ENCODE data around the gene GPR61. TPM values are rescaled to one million over a fixed set of nuclear protein-coding genes. Genes with fewer than 3 reads are reported as not detected.
A peak's percentile ranks its signal among the peaks of the same experiment; 100 is the strongest.

GPR61 gene
- total RNA-seq, 1 donor from 2014 or later = 0.76 TPM

DNA sequence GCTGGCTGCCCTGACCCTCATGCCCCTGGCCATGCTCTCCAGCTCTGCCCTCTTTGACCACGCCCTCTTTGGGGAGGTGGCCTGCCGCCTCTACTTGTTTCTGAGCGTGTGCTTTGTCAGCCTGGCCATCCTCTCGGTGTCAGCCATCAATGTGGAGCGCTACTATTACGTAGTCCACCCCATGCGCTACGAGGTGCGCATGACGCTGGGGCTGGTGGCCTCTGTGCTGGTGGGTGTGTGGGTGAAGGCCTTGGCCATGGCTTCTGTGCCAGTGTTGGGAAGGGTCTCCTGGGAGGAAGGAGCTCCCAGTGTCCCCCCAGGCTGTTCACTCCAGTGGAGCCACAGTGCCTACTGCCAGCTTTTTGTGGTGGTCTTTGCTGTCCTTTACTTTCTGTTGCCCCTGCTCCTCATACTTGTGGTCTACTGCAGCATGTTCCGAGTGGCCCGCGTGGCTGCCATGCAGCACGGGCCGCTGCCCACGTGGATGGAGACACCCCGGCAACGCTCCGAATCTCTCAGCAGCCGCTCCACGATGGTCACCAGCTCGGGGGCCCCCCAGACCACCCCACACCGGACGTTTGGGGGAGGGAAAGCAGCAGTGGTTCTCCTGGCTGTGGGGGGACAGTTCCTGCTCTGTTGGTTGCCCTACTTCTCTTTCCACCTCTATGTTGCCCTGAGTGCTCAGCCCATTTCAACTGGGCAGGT lies 3.8 kb downstream of the GPR61 start:
- Mint-ChIP-seq H3K4me3 (ENCODE audit: unreplicated experiment) (peak overlapping the region; percentile 34), H3K4me1 (ENCODE audit: low read depth, unreplicated experiment) (peaks cover 13% of the 10 kb centered on the region), H3K27me3 (ENCODE audit: unreplicated experiment) (peaks cover 3% of the 10 kb centered on the region), H3K9me3 (ENCODE audit: unreplicated experiment) (peaks cover 2% of the 10 kb centered on the region), H3K27ac (ENCODE audit: unreplicated experiment) (no peak overlapping the region), H3K36me3 (ENCODE audit: unreplicated experiment) (no peaks in the 10 kb centered on the region)
- TF ChIP-seq, protein P1, sequence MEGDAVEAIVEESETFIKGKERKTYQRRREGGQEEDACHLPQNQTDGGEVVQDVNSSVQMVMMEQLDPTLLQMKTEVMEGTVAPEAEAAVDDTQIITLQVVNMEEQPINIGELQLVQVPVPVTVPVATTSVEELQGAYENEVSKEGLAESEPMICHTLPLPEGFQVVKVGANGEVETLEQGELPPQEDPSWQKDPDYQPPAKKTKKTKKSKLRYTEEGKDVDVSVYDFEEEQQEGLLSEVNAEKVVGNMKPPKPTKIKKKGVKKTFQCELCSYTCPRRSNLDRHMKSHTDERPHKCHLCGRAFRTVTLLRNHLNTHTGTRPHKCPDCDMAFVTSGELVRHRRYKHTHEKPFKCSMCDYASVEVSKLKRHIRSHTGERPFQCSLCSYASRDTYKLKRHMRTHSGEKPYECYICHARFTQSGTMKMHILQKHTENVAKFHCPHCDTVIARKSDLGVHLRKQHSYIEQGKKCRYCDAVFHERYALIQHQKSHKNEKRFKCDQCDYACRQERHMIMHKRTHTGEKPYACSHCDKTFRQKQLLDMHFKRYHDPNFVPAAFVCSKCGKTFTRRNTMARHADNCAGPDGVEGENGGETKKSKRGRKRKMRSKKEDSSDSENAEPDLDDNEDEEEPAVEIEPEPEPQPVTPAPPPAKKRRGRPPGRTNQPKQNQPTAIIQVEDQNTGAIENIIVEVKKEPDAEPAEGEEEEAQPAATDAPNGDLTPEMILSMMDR (IDR thresholded peaks at IDR 0.05; ENCODE audit: partially characterized antibody, unreplicated experiment) = no peak
- DNase-seq = no peak

DNA sequence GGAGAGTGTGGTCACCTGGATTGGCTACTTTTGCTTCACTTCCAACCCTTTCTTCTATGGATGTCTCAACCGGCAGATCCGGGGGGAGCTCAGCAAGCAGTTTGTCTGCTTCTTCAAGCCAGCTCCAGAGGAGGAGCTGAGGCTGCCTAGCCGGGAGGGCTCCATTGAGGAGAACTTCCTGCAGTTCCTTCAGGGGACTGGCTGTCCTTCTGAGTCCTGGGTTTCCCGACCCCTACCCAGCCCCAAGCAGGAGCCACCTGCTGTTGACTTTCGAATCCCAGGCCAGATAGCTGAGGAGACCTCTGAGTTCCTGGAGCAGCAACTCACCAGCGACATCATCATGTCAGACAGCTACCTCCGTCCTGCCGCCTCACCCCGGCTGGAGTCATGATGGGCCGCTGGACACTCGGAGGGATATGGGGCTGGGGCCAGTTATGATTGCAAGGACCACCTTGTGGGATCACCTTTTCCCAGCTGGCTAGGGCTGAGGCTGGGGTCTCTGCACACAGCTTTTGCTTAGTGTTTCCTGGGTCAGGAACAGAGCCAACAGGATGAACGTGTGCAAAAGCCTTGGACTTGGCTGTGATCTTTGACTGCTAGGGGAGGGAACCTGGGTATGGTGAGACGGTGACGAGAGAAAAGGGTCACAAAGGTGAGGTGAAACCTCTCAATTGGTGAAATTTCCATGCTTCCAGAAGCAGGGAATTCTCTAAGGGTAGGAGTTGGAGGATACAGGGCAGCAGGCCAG lies 4.5 kb downstream of the GPR61 start:
- no peaks in the 10 kb centered on the region for H3K36me3 Mint-ChIP-seq (ENCODE audit: unreplicated experiment)

DNA sequence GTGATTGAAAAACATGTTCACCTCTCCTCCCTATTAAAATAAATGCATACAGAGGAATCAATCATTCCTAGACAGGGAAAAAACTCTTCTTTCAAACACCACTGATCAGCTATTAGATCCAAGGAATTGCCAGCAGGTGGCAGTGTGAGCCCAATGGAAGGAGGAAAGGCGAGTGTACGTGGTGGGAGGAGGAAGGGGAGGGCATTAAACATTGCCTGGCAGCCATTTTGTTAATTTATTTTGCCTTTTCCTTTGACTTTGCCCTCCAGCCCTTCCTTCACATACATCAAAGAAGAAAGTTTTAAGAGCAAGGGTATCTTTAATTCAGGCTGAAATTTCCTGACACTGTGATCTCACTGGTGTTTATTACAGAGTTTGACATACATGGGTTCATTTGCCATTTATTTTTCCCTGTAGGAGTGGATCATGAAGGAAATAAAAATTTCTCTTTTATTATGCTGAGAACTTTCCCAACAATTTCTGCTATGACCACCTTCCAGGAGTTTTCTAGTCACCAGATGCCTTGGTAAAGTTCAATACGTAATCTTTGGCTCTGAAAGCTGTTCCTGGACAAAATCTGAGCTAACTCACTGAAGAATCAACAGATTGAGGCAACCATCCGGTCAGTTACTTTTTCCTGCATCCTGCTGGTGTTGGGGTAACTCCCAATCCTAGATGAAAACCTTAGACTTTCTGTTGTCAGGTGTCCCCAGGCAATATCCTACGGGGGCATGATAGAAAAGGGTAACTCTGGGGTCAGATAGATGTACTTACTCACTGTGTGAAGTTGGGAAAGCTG lies 6.8 kb downstream of the GPR61 start:
- peaks cover 15% of the 10 kb centered on the region for H3K4me1 Mint-ChIP-seq (ENCODE audit: low read depth, unreplicated experiment)
- TF ChIP-seq, protein P1 (IDR thresholded peaks at IDR 0.05; ENCODE audit: partially characterized antibody, unreplicated experiment) = peak; percentile 84
- H3K4me3 Mint-ChIP-seq (ENCODE audit: unreplicated experiment) = peak overlapping the region; percentile 94
- no peaks in the 10 kb centered on the region for H3K36me3 Mint-ChIP-seq (ENCODE audit: unreplicated experiment)
- peaks cover 6% of the 10 kb centered on the region for H3K27me3 Mint-ChIP-seq (ENCODE audit: unreplicated experiment)
- H3K27ac Mint-ChIP-seq (ENCODE audit: unreplicated experiment) = peak overlapping the region; percentile 53
- peak; percentile 91 for DNase-seq
- H3K9me3 Mint-ChIP-seq (ENCODE audit: unreplicated experiment) = peaks cover 2% of the 10 kb centered on the region

More for the DNA sequence above, 4.5 kb downstream of the GPR61 start:
- Mint-ChIP-seq H3K27me3 (ENCODE audit: unreplicated experiment) (peaks cover 6% of the 10 kb centered on the region), H3K27ac (ENCODE audit: unreplicated experiment) (no peak overlapping the region), H3K4me3 (ENCODE audit: unreplicated experiment) (peak overlapping the region; percentile 20), H3K9me3 (ENCODE audit: unreplicated experiment) (peaks cover 2% of the 10 kb centered on the region), H3K4me1 (ENCODE audit: low read depth, unreplicated experiment) (peaks cover 13% of the 10 kb centered on the region)
- no peak for DNase-seq
- TF ChIP-seq, protein P1 (IDR thresholded peaks at IDR 0.05; ENCODE audit: partially characterized antibody, unreplicated experiment) = no peak

DNA sequence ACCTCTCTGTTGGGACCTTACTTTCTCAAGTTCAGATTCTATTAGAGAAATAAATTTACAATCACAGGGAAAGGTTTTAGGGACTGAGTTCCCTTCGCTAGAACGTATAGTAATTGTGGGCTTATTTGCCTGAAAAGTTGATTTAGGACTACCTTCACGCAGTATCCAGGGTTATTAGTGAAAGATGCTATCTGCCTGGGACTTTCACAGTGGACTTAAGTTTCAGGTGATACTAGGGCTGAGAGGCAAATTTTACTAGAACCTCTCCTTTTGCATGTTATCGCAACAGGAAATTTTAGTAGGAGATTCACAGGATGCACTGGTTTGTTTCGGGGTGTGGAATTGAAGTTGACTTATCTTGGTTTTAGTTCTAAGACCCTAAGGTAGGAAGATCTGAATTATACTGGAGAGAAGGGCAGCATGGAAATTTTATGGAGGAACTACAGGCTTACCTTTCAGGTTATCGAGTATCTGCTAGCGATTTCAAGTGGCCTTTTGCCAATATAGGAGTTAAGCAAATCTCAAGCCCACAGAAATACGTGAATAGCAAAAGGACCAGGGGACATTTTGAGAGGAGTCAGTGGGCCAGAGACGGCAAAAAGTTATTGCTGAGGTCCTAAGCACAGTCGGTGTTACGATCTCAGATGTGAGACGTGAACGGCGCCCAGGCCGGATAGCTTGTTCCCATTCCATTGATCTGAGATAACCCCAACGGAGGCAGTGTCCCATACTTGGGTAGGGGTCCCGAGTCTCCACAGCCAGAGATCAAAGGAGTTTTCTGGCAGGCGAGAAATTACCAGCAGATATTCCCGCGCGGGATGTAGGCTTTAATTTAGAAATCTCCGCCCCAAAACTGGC lies 8.0 kb downstream of the GPR61 start:
- H3K9me3 Mint-ChIP-seq (ENCODE audit: unreplicated experiment) = peaks cover 2% of the 10 kb centered on the region
- no peak for DNase-seq
- H3K36me3 Mint-ChIP-seq (ENCODE audit: unreplicated experiment) = no peaks in the 10 kb centered on the region
- peak overlapping the region; percentile 72 for H3K27ac Mint-ChIP-seq (ENCODE audit: unreplicated experiment)
- H3K4me1 Mint-ChIP-seq (ENCODE audit: low read depth, unreplicated experiment) = peaks cover 15% of the 10 kb centered on the region
- H3K4me3 Mint-ChIP-seq (ENCODE audit: unreplicated experiment) = peak overlapping the region; percentile 94
- TF ChIP-seq, protein P1 (IDR thresholded peaks at IDR 0.05; ENCODE audit: partially characterized antibody, unreplicated experiment) = no peak
- H3K27me3 Mint-ChIP-seq (ENCODE audit: unreplicated experiment) = peaks cover 6% of the 10 kb centered on the region
